Measurements from ENCODE around the gene FOXE1.
A peak's percentile ranks its signal among the peaks of the same experiment; 100 is the strongest.

FOXE1 gene

GRCh38 chr9:97848480-97849237 is 4.4 kb upstream of the FOXE1 start:
- no peak for DNase-seq (ENCODE audit: low read depth)

GRCh38 chr9:97849980-97850379 is 3.0 kb upstream of the FOXE1 start:
- no peak for DNase-seq (ENCODE audit: low read depth)

GRCh38 chr9:97850746-97851445 is 2.1 kb upstream of the FOXE1 start:
- DNase-seq (ENCODE audit: low read depth), result no peak

- DNase-seq (ENCODE audit: low read depth), result no peak
These were observed 1.6 kb upstream of the FOXE1 start for GRCh38 chr9:97851446-97851883.

GRCh38 chr9:97852001-97852398 is 1.0 kb upstream of the FOXE1 start:
- DNase-seq (ENCODE audit: low read depth), result no peak

- no peak for DNase-seq (ENCODE audit: low read depth)
These were observed 499 bp upstream of the FOXE1 start for GRCh38 chr9:97852399-97853055.

- DNase-seq (ENCODE audit: low read depth), result peak; percentile 28
These were observed 1.0 kb downstream of the FOXE1 start for GRCh38 chr9:97853844-97854695.

GRCh38 chr9:97854696-97855485 is 1.9 kb downstream of the FOXE1 start:
- DNase-seq (ENCODE audit: low read depth), result no peak

GRCh38 chr9:97855486-97855875 is 2.5 kb downstream of the FOXE1 start:
- DNase-seq (ENCODE audit: low read depth), result no peak

GRCh38 chr9:97855899-97856298 is 2.9 kb downstream of the FOXE1 start:
- no peak for DNase-seq (ENCODE audit: low read depth)

GRCh38 chr9:97856857-97857605 is 4.0 kb downstream of the FOXE1 start:
- no peak for DNase-seq (ENCODE audit: low read depth)

- DNase-seq (ENCODE audit: low read depth), result no peak
These were observed 4.8 kb downstream of the FOXE1 start for GRCh38 chr9:97857606-97858392.

- no peak for DNase-seq (ENCODE audit: low read depth)
These were observed 5.3 kb downstream of the FOXE1 start for GRCh38 chr9:97858393-97858713.

- DNase-seq (ENCODE audit: low read depth), result no peak
These were observed 5.8 kb downstream of the FOXE1 start for GRCh38 chr9:97858826-97859225.

- DNase-seq (ENCODE audit: low read depth), result no peak
These were observed 6.3 kb downstream of the FOXE1 start for GRCh38 chr9:97859346-97859745.

GRCh38 chr9:97860451-97861147 is 7.6 kb downstream of the FOXE1 start:
- DNase-seq (ENCODE audit: low read depth), result no peak

GRCh38 chr9:97861148-97861475 is 8.1 kb downstream of the FOXE1 start:
- DNase-seq (ENCODE audit: low read depth), result no peak

GRCh38 chr9:97863314-97863713 is 10.3 kb downstream of the FOXE1 start:
- DNase-seq (ENCODE audit: low read depth), result no peak

GRCh38 chr9:97864396-97864795 is 11.4 kb downstream of the FOXE1 start:
- no peak for DNase-seq (ENCODE audit: low read depth)
